GM18520 (cell line): ENCODE data around the gene DAP.
A peak's percentile ranks its signal among the peaks of the same experiment; 100 is the strongest.
"Not testable (repeated sequence)": the region's sequence is repeated elsewhere in the genome, so short reads cannot be mapped to it uniquely, and the experiment has no call there.

Experiments used
- ATAC-seq: cut with Tn5 transposase; IDR thresholded peaks from one replicate; pipeline ENCODE4 v1.9.1; 2021; ENCODE audit not compliant: unreplicated experiment

Gene DAP, protein sequence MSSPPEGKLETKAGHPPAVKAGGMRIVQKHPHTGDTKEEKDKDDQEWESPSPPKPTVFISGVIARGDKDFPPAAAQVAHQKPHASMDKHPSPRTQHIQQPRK

DNA sequence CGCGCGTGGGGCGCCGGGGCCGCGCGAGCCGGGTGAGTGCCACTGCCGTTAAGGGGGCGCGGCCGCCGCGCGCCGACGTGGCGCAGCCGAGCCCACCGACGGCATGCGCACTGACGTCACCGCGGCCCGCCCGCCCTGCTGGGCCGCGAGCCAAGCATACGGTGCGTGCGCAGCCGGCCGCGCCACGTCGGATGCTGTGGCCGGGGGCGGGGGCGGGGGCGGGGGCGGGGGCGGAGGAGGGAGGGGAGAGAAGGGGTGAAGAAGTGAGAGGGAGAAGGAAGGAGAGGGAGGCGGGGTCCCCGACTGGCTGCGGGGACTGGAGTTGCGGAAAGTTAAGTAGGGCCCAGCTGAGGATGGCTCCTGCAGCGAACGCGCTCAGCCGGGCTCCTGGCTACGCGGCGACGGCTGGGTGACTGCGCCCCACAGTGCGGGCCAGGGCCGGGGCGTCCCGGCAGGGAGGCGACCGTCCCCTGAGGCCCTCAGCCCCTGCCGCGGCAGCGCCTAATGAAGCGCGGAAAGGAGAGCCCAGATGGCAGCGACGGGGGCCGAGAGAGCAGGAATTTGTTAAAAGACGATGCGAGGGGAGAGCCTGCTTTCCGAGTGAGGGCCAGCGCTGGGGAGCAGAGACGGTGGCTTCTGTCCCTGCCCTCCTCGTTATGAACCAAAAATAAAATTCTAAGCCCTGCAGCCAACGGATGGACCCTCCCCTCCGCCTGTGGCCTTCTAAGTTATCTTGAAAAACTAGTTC lies at the start of gene DAP:
TSS of gene DAP (minus strand) at position 50 of the 748 bp plus-strand sequence. CDS start 166 bp downstream, outside the sequence.
- ATAC-seq: peak; percentile 73

GRCh38 chr5:10808347-10809226 lies 47.6 kb upstream of the DAP start:
- ATAC-seq: no peak

DNA sequence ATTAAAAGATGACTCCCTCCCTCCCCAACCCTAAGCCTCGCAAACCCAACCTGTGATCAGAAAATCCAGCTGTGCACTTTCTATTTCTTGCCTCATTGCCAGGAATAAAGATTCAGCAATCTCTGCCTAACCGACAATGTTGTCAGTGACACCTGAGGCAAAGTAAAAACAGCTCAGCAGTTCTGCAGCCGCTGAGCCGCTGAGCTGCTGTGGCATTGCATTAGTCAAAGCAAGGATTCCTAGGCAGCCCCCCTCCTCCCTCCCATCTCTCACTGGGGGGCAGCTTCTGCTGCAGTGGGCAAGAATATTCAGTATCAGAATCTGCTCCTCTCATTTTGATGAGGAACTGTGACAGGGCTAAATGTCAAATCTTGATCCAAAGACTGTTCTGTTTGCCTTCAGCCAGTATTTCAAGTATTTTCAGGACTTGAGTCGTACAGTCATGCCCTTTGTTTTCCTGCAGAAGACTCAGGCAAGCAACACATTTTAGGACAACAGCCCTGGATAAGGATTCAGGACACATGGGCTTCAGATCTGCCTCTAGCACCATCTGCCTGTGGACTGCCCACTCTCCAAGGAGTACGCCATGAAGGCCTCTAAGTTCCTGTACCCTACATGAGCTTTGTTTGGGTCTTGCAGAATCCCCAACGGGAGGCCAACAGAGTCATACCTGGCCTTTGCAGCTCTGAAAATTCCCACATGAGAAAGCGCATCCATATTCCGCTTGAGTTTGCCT lies 41.1 kb upstream of the DAP start:
- ATAC-seq: no peak

DNA sequence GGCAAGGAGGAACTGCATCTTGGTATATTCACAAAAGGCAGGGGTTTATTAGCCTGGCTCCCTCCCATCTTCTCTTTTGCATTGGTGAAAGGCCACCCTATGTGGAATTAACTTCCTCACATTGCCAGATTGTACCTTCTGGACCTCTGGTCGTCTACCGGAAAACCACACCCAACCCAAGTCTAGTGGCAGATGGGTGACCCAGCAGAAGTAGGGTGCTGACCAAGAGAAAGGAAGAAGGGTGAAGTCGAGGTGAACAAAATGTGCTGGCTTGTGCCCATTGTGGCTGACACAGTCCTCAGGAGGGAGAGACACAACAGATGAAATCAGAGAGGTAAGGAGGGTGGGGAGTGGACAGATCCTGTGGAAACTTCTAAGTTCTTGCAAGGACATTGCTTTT lies 39.8 kb upstream of the DAP start:
- ATAC-seq: no peak

DNA sequence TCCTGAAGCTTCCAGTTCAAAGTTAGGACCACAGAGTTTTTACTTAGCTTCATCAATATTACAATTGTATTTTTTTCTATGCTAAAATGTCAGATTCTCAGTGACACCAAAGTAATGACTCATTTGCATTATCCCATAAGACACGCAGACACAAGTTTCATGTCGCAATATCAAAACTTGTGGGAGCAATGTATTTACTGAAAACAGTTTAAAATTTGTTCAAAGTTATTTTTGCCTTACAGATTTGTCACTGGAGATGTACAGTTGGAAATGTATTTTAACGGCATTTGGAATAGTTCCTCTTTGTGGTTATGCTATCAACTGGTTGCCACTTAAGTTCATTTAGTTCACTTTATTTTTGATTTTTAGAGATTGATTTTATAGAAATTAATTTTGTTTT lies 36.2 kb upstream of the DAP start:
- ATAC-seq: no peak

DNA sequence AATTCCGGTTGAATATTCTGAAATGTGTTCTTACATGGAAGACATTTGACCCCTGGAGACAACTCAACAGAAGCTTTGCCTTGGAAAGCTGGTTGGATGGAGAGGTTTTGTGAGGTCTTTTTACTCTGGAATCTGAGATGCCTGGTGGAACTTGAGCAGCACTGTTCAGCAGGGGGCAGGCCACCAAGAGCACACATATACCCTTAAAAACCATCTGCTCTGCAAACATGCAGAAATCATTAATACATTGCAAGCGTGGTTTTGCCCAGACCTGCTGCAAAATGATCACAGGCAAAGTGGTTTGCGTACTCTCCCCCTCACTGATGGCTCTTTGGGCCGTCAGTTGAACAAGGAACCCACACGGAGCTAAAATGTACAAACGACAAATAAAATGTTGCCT lies 32.8 kb upstream of the DAP start:
- no peak for ATAC-seq

DNA sequence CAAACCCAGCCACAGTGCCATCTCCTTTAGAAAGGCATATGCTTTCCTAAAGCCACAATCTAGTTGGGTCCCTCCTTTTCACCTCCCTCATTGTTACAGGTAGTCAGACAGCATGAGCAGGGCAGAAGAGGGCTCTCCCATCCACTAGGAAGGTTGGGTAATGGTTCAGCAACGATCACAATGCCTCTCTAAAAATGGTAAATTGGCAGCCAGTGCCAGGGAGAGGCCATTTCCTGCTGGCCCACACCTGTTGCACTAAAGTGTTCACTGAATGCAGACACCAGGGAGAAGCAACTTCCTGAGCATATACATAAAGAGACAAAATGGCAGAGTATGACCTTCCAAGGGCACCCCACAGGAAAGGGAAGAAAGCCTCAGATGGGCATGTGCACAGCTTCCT lies 31.3 kb upstream of the DAP start:
- ATAC-seq: no peak

DNA sequence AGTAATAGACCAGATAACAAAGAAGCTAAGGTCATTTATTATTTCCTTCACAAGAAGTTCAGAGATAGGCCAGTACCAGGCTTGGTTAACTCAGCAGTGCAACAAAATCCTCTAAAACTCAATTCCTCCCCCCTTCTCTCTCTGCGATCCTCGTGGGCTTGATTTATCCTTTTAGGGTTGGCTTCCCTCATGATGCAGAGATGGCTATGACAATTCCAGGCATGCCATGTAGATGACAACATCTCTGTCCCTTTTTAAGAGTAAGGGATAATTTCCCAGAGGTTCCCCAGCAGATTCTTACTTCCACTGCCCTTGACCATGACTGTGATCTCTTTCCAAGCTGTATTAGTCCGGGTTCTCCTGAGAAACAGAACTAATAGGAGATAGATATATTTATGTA lies 28.7 kb upstream of the DAP start:
- ATAC-seq: no peak

DNA sequence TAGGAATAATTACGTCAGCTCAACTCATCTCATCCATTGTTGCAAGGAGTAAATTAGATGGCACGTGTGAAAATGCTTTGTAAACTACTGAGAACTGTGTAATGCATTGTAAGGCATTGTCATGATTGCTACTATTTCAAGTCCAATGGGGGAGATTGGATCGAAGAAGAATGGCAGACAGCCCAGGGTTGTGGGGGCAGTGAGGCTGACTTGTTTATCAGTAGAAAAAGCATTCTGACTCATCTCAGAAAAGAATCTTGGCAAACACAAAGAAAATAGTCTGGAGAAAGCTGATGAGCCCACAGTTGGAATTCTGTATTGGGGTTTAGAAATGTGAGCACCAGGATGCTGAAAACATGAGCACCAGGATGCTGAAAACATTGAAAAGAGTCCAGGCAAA lies 28.0 kb upstream of the DAP start:
- ATAC-seq: no peak

GRCh38 chr5:10788358-10788757 lies 27.3 kb upstream of the DAP start:
- ATAC-seq: no peak

DNA sequence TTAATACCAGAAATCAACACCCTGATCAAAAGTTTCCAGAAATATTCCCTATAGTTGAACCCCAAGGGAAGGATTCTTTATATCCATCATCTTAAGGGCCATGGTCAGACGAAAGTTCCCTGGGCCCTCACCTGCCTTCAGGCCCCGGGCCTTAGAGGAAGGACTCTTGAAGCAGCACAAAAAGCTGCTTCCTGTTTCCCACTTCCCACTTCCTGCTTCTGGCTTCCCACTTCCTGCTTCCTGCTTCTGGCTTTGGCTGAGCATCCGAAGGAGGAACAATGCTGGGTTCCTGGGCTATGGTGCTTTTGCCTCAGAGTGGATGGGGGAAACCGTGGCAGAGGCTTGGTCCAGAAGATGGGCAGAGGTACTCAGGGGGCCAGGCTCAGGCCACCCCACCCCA lies 25.8 kb upstream of the DAP start:
- ATAC-seq: no peak

GRCh38 chr5:10780208-10780607 lies 19.2 kb upstream of the DAP start:
- not testable (repeated sequence) for ATAC-seq

DNA sequence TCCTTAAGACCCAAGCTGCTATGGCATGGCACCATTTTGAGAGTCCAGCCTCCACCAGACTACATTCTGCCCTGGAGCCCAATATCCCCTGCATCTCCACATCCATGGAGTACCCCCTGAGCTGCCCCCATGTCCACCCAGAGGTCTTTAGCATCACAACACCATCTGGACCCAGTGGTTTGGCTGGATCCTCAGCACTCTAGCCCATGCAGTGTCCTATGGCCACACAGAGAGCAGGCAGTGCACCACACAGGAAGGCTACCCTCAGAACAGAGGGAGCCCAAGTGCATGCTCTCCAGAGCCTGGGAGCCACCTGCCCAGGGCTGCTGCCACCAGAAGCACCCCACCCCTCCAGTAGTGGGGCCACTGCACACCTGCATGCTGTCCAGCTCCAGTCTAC lies 18.6 kb upstream of the DAP start:
- ATAC-seq: no peak

DNA sequence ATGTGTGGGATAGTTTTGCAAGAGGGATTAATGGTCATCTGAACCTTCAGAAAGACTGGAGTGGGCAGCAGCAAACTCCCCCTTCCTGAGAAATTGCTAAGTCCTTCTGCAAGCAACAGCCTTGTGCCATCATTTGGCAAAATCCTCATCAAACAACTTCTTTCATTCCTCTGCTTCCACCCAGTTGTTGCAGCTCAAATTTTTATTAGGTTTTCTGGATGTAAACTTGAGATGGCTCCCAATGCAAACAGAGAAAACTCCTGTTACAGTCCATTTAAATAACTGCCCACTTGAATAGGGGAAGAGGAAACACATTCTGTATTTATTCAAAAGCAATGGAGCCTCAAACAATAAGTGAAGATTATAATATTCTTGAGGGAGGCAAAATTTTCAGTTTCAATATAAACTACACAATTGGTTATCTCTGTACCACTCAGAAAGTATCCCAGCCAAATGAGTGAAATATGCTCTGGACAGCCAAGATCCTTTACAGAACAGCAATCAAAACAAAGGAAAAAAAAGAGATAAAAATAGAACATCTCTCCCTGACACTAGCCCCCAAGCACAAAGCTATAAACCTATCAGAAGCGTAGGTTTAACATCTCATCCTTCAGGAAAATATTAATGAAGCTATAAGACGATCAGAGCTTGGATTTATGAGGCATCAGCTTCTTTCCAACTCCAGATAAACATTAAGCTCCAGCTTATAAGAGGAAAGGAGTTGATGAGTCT lies 17.3 kb upstream of the DAP start:
- ATAC-seq: no peak

DNA sequence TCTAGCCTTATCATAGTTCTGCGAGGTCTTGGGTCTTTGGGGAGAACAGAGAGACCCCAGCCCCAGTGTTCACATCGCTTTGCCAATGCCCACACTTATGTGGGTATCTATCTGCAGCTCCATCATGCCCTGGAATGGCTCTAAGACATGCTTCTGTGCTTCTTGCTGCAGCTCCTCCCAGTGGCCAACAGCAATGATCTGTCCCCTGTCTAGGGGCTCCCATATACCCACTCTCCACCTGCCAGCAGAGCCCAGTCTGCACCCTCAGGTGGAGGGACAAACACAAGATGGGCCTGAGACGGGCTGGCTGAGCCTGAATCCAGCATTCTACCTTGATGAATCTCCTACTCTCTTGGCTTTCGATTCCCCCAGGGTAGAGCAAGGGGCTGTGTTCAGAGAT lies 14.6 kb upstream of the DAP start:
- ATAC-seq: no peak

- ATAC-seq: no peak
Measured at GRCh38 chr5:10772901-10773585, 12.0 kb upstream of the DAP start.

DNA sequence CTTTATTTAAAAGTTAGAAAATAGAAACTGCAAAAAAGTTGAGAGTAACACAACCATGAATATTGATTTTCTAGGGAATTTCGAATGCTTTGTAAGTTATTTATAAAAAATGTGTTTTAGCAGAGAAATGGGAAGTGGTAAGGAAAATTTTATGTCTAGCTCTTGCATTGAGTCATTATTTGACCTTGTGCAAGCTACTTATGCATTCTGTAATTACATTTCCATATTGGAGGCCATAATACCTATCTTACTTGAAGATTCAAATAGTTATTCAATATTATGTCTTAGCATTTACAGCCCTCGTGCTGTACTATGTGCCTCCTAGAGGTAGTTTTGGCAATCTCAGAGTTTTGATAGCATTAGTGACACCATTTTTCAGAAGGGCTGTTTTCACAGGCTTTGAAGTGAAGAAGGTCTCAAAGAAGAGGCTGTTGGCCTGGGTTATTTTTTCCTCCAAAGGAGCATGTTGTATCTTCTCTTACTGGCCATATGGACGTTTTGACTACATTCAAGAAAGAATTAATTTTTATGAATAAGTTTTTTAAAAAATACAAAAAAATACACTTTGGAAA lies 7.4 kb upstream of the DAP start:
- no peak for ATAC-seq

GRCh38 chr5:10762776-10763500 lies 1.9 kb upstream of the DAP start:
- ATAC-seq: no peak
